ENCODE measurements around the gene ACSS1.

Gene ACSS1

GRCh38 chr20:25065072-25065624, 7.2 kb upstream of the ACSS1 start:
- Histone ChIP-seq H3K27ac (no peak overlapping the region), H3K9me3 (no peaks in the 10 kb centered on the region), H3K36me3 (no peaks in the 10 kb centered on the region), H3K27me3 (peaks cover 68% of the 10 kb centered on the region), H3K4me3 (ENCODE audit: low read depth in 1 of 2, low read length in 1 of 2) (no peak overlapping the region), H3K4me1 (ENCODE audit: control insufficient read depth in 1 of 2, insufficient read depth in 1 of 2, low read depth in 1 of 2, low read length in 1 of 2) (no peaks in the 10 kb centered on the region)
- TF ChIP-seq, protein P1, sequence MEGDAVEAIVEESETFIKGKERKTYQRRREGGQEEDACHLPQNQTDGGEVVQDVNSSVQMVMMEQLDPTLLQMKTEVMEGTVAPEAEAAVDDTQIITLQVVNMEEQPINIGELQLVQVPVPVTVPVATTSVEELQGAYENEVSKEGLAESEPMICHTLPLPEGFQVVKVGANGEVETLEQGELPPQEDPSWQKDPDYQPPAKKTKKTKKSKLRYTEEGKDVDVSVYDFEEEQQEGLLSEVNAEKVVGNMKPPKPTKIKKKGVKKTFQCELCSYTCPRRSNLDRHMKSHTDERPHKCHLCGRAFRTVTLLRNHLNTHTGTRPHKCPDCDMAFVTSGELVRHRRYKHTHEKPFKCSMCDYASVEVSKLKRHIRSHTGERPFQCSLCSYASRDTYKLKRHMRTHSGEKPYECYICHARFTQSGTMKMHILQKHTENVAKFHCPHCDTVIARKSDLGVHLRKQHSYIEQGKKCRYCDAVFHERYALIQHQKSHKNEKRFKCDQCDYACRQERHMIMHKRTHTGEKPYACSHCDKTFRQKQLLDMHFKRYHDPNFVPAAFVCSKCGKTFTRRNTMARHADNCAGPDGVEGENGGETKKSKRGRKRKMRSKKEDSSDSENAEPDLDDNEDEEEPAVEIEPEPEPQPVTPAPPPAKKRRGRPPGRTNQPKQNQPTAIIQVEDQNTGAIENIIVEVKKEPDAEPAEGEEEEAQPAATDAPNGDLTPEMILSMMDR (IDR thresholded peaks at IDR 0.05): no peak

DNA sequence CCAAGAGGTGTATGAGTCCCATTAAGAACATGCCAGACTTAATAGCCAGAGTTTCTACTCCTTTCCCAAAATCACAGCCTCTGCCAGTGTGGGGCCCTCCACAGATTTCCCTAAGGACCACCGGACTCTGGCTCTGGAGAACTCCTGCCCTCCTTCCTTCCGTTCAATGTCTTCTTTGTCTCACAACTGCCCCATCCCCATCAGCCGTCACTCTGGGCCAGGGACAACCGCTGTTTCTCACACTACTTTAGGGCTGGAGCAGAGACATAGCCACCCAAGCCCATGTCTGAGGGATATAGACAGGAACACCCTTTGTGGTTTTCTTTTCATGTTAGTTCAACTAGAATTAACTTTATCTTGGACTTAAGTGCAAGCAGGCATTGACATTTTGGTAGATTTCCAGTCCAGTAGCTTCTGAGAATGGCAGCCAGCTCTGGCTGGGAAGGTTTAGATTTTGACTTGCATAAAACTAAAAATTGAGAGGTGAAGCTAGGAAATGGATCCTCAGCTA, 6.7 kb upstream of the ACSS1 start:
- no peaks in the 10 kb centered on the region for H3K36me3 ChIP-seq
- no peak overlapping the region for H3K27ac ChIP-seq
- peaks cover 62% of the 10 kb centered on the region for H3K27me3 ChIP-seq
- no peaks in the 10 kb centered on the region for H3K9me3 ChIP-seq
- no peaks in the 10 kb centered on the region for H3K4me1 ChIP-seq (ENCODE audit: control insufficient read depth in 1 of 2, insufficient read depth in 1 of 2, low read depth in 1 of 2, low read length in 1 of 2)
- TF ChIP-seq, protein P1 (IDR thresholded peaks at IDR 0.05): no peak
- no peak overlapping the region for H3K4me3 ChIP-seq (ENCODE audit: low read depth in 1 of 2, low read length in 1 of 2)

DNA sequence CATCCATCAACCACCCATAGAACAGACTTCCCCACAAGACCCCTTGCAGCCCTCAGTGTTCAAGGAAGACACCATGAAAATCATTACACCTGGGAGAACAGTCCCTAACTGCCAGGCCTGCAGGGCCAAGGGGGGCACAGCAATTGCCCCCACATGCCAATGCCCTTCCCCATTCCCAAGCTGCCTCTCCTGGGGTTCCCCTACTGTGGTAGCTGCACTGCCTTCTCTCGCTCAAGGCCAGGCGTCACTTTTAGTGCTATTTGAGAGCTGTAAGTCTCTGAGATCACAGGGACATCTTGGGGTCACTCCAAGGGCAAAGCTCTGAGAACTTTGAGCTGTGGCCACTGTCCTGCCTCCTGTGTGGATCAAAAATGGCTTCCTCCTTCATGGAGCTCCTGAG, 6.0 kb upstream of the ACSS1 start:
- peaks cover 56% of the 10 kb centered on the region for H3K27me3 ChIP-seq
- H3K27ac ChIP-seq: no peak overlapping the region
- H3K4me3 ChIP-seq (ENCODE audit: low read depth in 1 of 2, low read length in 1 of 2): no peak overlapping the region
- TF ChIP-seq, protein P1 (IDR thresholded peaks at IDR 0.05): no peak
- no peaks in the 10 kb centered on the region for H3K9me3 ChIP-seq
- no peaks in the 10 kb centered on the region for H3K36me3 ChIP-seq
- H3K4me1 ChIP-seq (ENCODE audit: control insufficient read depth in 1 of 2, insufficient read depth in 1 of 2, low read depth in 1 of 2, low read length in 1 of 2): peaks cover 1 to 3% of the 10 kb centered on the region in 2 experiments

- H3K27ac ChIP-seq: no peak overlapping the region
- H3K36me3 ChIP-seq: no peaks in the 10 kb centered on the region
- H3K27me3 ChIP-seq: peaks cover 52% of the 10 kb centered on the region
- no peak overlapping the region for H3K4me3 ChIP-seq (ENCODE audit: low read depth in 1 of 2, low read length in 1 of 2)
- peaks cover 5 to 7% of the 10 kb centered on the region in 2 experiments for H3K4me1 ChIP-seq (ENCODE audit: control insufficient read depth in 1 of 2, insufficient read depth in 1 of 2, low read depth in 1 of 2, low read length in 1 of 2)
- TF ChIP-seq, protein P1 (IDR thresholded peaks at IDR 0.05): no peak
- H3K9me3 ChIP-seq: no peaks in the 10 kb centered on the region
These were observed 5.6 kb upstream of the ACSS1 start for GRCh38 chr20:25063546-25063945.

DNA sequence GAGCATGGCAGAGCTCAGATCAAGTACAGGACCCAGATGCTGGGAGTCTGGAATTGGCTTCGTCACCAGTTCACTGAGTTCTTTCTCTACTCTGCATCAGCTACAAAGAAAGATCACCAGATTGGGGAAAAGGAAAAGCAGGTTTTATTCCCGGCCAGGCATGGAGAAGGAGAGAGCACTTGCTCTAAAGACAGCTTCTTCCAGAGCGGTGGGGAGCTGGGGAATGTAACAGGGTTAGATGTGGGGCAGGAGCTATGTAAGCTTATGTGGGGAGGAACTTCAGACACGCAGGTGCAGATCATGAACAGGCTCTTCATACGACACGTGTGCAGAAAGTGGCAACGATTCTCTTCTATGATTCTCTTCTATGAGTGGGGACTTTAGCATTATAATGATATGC, 4.9 kb upstream of the ACSS1 start:
- peaks cover 6 to 10% of the 10 kb centered on the region in 2 experiments for H3K4me1 ChIP-seq (ENCODE audit: control insufficient read depth in 1 of 2, insufficient read depth in 1 of 2, low read depth in 1 of 2, low read length in 1 of 2)
- peaks cover 44% of the 10 kb centered on the region for H3K27me3 ChIP-seq
- no peak overlapping the region for H3K4me3 ChIP-seq (ENCODE audit: low read depth in 1 of 2, low read length in 1 of 2)
- TF ChIP-seq, protein P1 (IDR thresholded peaks at IDR 0.05): no peak
- H3K36me3 ChIP-seq: no peaks in the 10 kb centered on the region
- no peak overlapping the region for H3K27ac ChIP-seq
- no peaks in the 10 kb centered on the region for H3K9me3 ChIP-seq

Measured in neutrophil (primary cell).